Neural cell (in vitro differentiated cells): ENCODE results near the gene DNPEP. TPM values are rescaled to one million over a fixed set of nuclear protein-coding genes. Genes with fewer than 3 reads are reported as not detected.

Source experiments
- H2AFZ ChIP-seq: fragments of 200-600, 300-800 bp; sonication (generic), shearing (Covaris generic); 2 replicates; pipeline ENCODE4 v1.6.0; 2014; ENCODE audit warnings: low read depth, mild to moderate bottlenecking, antibody characterized with exemption, low read length, moderate library complexity
- H3F3A ChIP-seq: fragments of 200-600 bp; shearing (Covaris generic); 2 replicates; pipeline ENCODE4 v1.6.1; 2016; ENCODE audit warnings: mild to moderate bottlenecking, moderate library complexity, mixed read lengths, antibody characterized with exemption, low read length; ENCODE audit not compliant: insufficient read depth, poor library complexity, severe bottlenecking
- H3K27ac ChIP-seq: fragments of 200-600, 300-800 bp; sonication (generic), shearing (Covaris generic); 2 replicates; pipeline ENCODE4 v1.5.1; 2014; ENCODE audit warnings: mild to moderate bottlenecking, low read length, moderate library complexity
- H3K27me3 ChIP-seq: fragments of 300-800, 200-600 bp; sonication (generic), shearing (Covaris generic); 2 replicates; pipeline ENCODE4 v1.6.0; 2014; ENCODE audit warnings: mild to moderate bottlenecking, low read depth, low read length, moderate library complexity; ENCODE audit not compliant: insufficient read depth
- H3K36me3 ChIP-seq: fragments of 300-800, 200-600 bp; sonication (generic), shearing (Covaris generic); 2 replicates; pipeline ENCODE4 v1.5.1; 2014; ENCODE audit warnings: mild to moderate bottlenecking, antibody characterized with exemption, low read length, moderate library complexity; ENCODE audit not compliant: insufficient read depth
- H3K4me2 ChIP-seq: fragments of 300-800, 200-600 bp; sonication (generic), shearing (Covaris generic); 2 replicates; pipeline ENCODE4 v1.6.0; 2014; ENCODE audit warnings: mild to moderate bottlenecking, low read length
- H3K4me3 ChIP-seq: fragments of 300-800, 200-600 bp; sonication (generic), shearing (Covaris generic); 2 replicates; pipeline ENCODE4 v1.5.1; 2014; ENCODE audit warnings: mild to moderate bottlenecking, low read length, moderate library complexity
- H3K79me2 ChIP-seq: fragments of 200-600 bp; shearing (Covaris generic); replicated peaks from 2 replicates; pipeline ENCODE4 v1.6.0; 2014; ENCODE audit warnings: mild to moderate bottlenecking, low read length, moderate library complexity; ENCODE audit not compliant: insufficient read depth
- H3K9ac ChIP-seq: fragments of 300-800, 200-600 bp; sonication (generic), shearing (Covaris generic); 2 replicates; pipeline ENCODE4 v1.6.1; 2016; ENCODE audit warnings: mild to moderate bottlenecking, low read length, mixed read lengths
- H3K9me2 ChIP-seq: fragments of 200-600 bp; shearing (Covaris generic); 2 replicates; pipeline ENCODE4 v1.6.1; 2016; ENCODE audit warnings: mild to moderate bottlenecking, low read length, mixed read lengths; ENCODE audit not compliant: insufficient read depth
- H3K9me3 ChIP-seq: fragments of 200-600, 300-800 bp; sonication (generic), shearing (Covaris generic); 2 replicates; pipeline ENCODE4 v1.6.1; 2016; ENCODE audit warnings: mild to moderate bottlenecking, mixed run types, low read length, moderate library complexity, mixed read lengths
- H4K20me1 ChIP-seq: fragments of 200-600 bp; shearing (Covaris generic); 2 replicates; pipeline ENCODE4 v1.6.1; 2016; ENCODE audit warnings: mild to moderate bottlenecking, mixed run types; ENCODE audit not compliant: insufficient read depth
- CTCF ChIP-seq: fragments of 450-650 bp; IDR thresholded peaks from 2 replicates; pipeline ENCODE4 v1.5.1; 2014; ENCODE audit warnings: antibody characterized with exemption, mild to moderate bottlenecking, moderate library complexity; ENCODE audit not compliant: poor library complexity, severe bottlenecking
- EP300 ChIP-seq: fragments of 450-650 bp; conservative IDR thresholded peaks from 2 replicates; pipeline ENCODE4 v1.6.1; 2014; ENCODE audit warnings: antibody characterized with exemption, mild to moderate bottlenecking, moderate library complexity; ENCODE audit not compliant: poor library complexity, severe bottlenecking
- EZH2 ChIP-seq: fragments of 200-600, 300-800 bp; shearing (Covaris generic), sonication (generic); IDR thresholded peaks from 2 replicates; pipeline ENCODE4 v1.6.1; 2014; ENCODE audit warnings: antibody characterized with exemption, low read length, borderline replicate concordance, mild to moderate bottlenecking; ENCODE audit not compliant: insufficient read depth, poor library complexity, severe bottlenecking
- MXI1 ChIP-seq: fragments of 450-650 bp; conservative IDR thresholded peaks from 2 replicates; pipeline ENCODE4 v1.6.1; 2014; ENCODE audit warnings: antibody characterized with exemption, mild to moderate bottlenecking; ENCODE audit not compliant: poor library complexity, severe bottlenecking
- POLR2AphosphoS5 ChIP-seq: IDR thresholded peaks from 2 replicates; pipeline ENCODE4 v1.6.1; 2012
- RAD21 ChIP-seq: fragments of 450-650 bp; conservative IDR thresholded peaks from 2 replicates; pipeline ENCODE4 v1.6.1; 2014; ENCODE audit warnings: antibody characterized with exemption, mild to moderate bottlenecking, moderate library complexity
- REST ChIP-seq: IDR thresholded peaks from 2 replicates; pipeline ENCODE4 v1.6.1; 2012; ENCODE audit warnings: borderline replicate concordance
- SMC3 ChIP-seq: fragments of 450-650 bp; conservative IDR thresholded peaks from 2 replicates; pipeline ENCODE4 v1.6.1; 2014; ENCODE audit warnings: antibody characterized with exemption, mild to moderate bottlenecking, moderate library complexity; ENCODE audit not compliant: poor library complexity
- TAF1 ChIP-seq: IDR thresholded peaks from 2 replicates; pipeline ENCODE4 v1.6.1; 2012; ENCODE audit warnings: low read depth
- polyA plus RNA-seq: library from polyadenylated mRNA; depleted of rRNA; stranded (reverse); fragments of >200 nt; gene quantifications from 2 replicates; pipeline ENCODE4 v1.2.3, GENCODE V29; 2014

Gene DNPEP
- polyA plus RNA-seq, 1 donor from 2014 or later, result 11.9 TPM

GRCh38 chr2:219418155-219419011 lies 30.7 kb upstream of the DNPEP start, which contains the start of gene DES:
Gene DES (plus strand): TSS chr2:219418377. CDS start chr2:219418463, 86 bp downstream.
- Histone ChIP-seq H3K4me2 (no peak within 1 kb of the TSS), H3K4me3 (no peak within 1 kb of the TSS)

GRCh38 chr2:219417374-219417773 lies 29.7 kb upstream of the DNPEP start:
- TF ChIP-seq TAF1 (no peak), SMC3 (no peak), RAD21 (no peak), EP300 (no peak), CTCF (no peak), POLR2AphosphoS5 (no peak), MXI1 (no peak), REST (no peak), EZH2 (no peak)
- Histone ChIP-seq H3K9ac (no peak overlapping the region), H3K4me3 (no peak overlapping the region), H3F3A (no peaks in the 10 kb centered on the region), H3K36me3 (no peaks in the 10 kb centered on the region), H3K4me2 (no peak overlapping the region), H3K27ac (no peak overlapping the region), H3K9me2 (no peaks in the 10 kb centered on the region), H4K20me1 (no peaks in the 10 kb centered on the region), H3K9me3 (no peaks in the 10 kb centered on the region), H2AFZ (no peak overlapping the region), H3K79me2 (no peaks in the 10 kb centered on the region), H3K27me3 (peaks cover 18% of the 10 kb centered on the region)

More at GRCh38 chr2:219418155-219419011, 30.7 kb upstream of the DNPEP start, which contains the start of gene DES:
- Histone ChIP-seq H3K9ac (no peak within 1 kb of the TSS), H2AFZ (no peak within 1 kb of the TSS), H3K36me3 (no peaks in the 10 kb centered on the region), H3K27ac (no peak within 1 kb of the TSS), H3K9me3 (no peaks in the 10 kb centered on the region), H3K79me2 (no peaks in the 10 kb centered on the region), H4K20me1 (no peaks in the 10 kb centered on the region), H3F3A (no peaks in the 10 kb centered on the region), H3K9me2 (no peaks in the 10 kb centered on the region), H3K27me3 (peaks cover 18% of the 10 kb centered on the region)
- TF ChIP-seq POLR2AphosphoS5, result no peak
